Stimulated activated CD4-positive, alpha-beta T cell treated with anti-CD3 and anti-CD28 coated beads, TNF-alpha, amount 100 ng/mL, for 1 hour (primary cell): ENCODE data around the gene XIST.
"Not testable (repeated sequence)": the region's sequence is repeated elsewhere in the genome, so short reads cannot be mapped to it uniquely, and the experiment has no call there.

Experiments
- DNase-seq, 3 donors: peaks; one replicate each; pipeline ENCODE4 v3.0.0-alpha.2; 2020; ENCODE audit warnings: low read depth in 3 of 3, low spot score in 1 of 3

XIST gene

GRCh38 chrX:73852467-73852866 is at the start of gene XIST:
XIST (minus strand) TSS chrX:73852714.
- DNase-seq: peak in 1 of 3 donors; percentile 56

GRCh38 chrX:73898315-73898714 is 45.8 kb upstream of the XIST start:
- DNase-seq: not testable (repeated sequence)

GRCh38 chrX:73892515-73893090 is 40.1 kb upstream of the XIST start:
- DNase-seq: peak in 1 of 3 donors; percentile 15

GRCh38 chrX:73882260-73882659 is 29.7 kb upstream of the XIST start:
- not testable (repeated sequence) for DNase-seq

DNA sequence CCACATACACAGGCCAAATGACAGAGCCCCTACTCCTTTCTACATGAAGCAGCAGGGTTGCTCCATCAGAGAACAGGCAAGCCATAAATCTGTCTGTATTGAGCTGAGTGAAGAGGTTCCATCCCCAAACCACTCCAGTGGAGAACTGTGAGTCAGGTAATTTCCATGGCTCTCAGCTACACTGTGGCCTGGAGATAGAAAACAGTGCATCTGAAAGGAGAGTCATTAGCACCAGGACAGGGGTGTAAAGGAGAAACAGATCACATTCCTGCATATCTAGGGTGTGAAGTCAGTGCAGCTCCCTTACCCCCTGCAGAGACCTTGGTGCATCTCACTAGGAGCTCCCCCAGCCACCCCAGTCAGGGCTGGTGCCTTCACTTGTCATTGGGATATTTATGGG is 25.2 kb upstream of the XIST start:
- no peak for DNase-seq

DNA sequence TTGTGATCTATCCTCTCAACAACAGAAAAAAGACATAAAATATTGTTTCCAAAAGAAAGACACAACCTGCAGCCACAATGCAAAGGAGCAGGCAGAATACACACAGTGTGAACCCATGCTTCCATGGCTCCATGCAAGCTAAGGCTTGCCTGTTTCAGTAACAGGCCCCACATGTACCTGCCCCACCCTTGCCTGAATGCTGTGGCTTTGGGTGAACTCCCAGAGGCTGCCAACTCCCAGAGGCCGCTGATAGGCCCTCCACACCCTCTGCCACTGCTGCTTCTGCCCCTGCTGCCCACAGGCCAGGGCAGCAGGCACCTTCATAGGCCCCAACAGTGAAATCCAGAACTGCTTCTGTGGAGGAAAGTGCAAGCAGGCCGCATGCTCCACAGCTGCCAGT is 24.4 kb upstream of the XIST start:
- DNase-seq: no peak

GRCh38 chrX:73868916-73869315 is 16.4 kb upstream of the XIST start:
- DNase-seq: no peak

DNA sequence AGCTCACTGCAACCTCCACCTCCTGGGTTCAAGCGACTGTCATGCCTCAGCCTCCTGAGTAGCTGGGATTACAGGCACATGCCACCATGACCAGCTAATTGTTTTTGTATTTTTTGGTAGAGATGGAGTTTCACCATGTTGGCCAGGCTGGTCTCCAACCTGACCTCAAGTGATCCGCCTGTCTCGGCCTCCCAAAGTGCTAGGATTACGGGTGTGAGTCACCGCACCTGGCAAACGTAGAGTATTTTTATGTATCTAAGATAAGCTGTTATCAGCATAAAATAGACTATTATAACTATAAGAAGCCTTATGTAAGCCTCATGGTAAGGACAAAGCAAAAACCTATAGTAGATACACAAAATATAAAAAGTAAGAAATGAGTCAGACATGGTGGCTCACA is 14.6 kb upstream of the XIST start:
- no peak for DNase-seq

DNA sequence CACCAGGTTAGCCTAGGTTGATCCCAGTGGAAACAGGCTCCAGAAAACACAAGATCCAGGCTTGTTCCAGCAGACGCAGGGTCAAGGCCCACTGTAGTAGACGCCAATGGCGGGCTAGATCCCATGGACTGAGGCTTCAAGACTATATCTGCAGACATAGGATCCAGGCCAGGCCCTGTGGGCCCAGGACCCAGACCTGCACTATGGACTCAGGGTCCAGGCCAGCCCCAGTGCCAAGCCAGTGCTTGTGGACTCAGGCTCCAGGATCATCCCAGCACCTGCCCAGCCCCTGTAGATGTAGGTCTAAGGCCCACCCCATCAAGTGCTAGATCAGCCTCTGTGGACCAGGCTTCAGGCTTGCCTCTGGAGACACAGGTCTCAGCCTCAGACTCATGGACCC is 11.3 kb upstream of the XIST start:
- DNase-seq: no peak

GRCh38 chrX:73863268-73863667 is 10.8 kb upstream of the XIST start:
- no peak for DNase-seq

GRCh38 chrX:73859622-73860021 is 7.1 kb upstream of the XIST start:
- no peak for DNase-seq

DNA sequence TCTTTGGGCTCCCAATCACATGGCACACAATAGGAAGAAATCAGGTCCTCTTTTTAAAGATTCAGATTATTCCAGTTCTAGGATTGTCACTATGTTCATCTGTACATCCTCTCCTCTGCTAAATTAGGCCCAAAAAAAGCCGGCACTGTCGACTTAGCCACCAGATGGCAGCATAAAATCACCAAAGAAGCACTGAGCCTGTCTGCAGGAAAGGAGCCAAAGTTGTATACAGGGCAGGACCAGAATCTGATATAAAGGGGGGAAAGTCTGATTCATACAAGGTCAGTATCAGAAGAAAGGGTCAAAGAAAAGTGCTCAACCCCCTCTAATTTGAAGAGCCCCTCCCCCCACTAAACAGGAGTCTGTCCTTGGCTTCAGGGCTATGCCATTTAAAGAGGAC is 3.0 kb upstream of the XIST start:
- DNase-seq: peak; percentile 2 to 50 (median 13)

GRCh38 chrX:73852022-73852421 is 492 bp downstream of the XIST start:
- no peak for DNase-seq

DNA sequence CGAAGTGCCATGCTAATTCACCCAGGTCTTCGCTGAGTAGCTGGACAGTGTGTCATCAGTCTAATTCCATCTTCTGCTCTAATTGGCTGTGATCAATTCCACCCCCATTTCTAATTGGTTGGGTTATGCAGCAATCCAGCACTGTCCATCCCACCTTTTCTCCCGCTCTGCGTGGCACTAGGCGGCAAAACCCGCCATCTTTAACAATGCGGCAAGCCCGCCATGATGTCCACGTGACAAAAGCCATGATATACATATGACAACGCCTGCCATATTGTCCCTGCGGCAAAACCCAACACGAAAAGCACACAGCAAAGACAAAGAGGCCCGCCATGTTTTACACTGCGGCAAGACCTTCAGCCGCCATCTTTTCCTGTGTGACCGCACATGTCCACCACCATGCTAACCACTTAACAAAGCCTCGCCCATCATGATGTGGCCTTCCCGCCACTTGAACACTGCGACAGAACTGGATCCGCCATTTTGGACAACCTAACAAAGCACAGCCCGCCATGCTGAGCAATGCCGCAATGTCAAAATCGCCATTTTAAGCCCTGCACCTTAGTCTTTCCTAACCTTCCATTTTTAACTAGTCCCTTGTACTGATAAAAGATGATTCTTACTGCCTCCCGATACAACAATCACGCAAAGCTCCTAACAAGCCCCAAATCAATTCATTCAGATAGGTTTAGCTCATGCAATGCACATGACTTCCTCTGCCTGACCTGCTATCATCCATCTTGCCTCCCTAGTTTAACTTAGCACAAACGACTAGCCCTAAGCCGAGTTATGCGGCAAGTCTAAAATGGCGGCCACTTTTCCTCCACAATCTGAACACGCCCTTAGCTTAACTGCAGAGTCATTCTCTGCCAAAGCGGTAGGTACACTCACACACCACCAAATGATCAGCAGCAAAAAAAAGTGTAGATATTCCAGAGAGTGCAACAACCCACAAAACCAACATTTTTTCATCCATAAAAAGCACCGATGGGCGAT is 1.2 kb downstream of the XIST start:
- DNase-seq: peak in 1 of 3 donors; percentile 49

DNA sequence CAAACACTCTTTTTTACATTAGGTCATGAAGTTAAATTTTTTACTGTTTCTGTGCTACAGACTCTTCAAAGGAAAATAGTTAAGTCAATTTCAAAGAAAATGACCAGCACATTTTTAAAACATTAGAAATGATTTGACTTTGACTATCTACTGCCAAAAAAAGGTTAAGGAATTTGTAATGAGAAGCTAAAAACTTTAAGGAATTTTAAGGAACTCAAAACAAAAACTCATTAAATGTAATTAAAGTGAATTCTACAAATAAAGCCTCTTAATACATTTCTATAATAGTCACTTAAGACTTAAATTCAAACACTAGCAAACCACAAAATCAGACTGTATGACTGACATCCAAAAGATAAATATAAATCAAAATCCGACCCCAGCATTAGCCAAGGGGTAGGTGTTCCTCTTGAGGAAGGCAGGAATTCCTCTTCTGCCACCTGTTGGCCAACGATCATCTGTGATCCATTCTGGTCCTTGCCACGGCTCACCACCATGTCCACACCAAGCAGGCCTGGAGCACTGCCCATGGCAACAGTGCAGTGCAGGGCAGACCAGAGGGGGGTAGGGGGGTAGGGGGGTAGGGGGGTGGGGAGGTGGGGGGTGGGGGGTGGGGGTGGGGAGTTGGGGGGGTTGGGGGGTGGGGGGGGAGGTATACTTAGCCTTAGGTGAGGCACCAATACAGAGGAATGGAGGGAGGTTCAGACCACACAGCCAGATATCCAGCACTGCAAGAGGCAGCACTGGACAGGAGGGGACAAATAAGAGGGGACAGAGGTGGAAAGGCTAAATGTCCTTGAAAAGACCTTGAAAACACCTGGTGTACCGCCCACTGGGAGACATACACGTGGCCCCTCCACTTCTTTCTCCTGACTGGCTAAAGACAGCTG is 2.1 kb downstream of the XIST start:
- DNase-seq: no peak

- DNase-seq: no peak
These were observed 3.4 kb downstream of the XIST start for GRCh38 chrX:73849073-73849472.

DNA sequence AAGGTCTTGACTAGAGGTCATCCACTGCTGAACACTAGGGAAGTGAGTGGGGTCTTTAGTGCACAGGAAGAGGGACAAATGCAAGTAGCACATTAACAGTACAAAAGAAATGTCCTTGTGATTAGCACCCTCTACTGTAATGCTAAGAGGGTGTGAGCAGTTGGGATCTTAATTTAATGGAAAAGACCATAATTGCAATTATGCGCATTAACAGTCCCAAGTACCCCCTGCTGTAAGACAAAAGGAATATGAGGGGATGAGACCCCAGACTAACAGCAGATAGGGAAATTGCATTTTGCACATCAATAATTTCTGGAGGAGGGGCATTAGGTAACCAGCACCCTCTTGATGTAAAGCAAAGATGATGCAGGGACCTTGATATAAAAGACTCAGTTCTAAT is 4.5 kb downstream of the XIST start:
- no peak for DNase-seq

DNA sequence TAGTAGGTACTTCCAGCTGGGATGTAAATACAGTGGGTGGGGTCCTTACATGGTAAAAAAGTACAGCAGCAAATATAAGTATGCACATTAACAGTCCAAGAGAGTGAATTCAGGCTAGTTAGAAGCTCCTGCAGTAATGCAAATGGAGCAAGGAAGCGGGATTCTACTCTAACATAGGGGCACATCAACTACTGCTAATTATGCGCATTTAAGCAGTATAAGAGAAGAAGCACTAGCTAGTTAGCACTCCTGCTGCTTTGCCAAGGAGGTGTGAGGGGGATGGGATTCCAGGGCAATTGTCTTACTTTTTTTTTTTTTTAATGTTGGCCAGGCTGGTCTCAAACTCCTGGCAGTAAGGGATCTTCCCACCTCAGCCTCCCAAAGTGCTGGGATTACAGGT is 5.4 kb downstream of the XIST start:
- no peak for DNase-seq

DNA sequence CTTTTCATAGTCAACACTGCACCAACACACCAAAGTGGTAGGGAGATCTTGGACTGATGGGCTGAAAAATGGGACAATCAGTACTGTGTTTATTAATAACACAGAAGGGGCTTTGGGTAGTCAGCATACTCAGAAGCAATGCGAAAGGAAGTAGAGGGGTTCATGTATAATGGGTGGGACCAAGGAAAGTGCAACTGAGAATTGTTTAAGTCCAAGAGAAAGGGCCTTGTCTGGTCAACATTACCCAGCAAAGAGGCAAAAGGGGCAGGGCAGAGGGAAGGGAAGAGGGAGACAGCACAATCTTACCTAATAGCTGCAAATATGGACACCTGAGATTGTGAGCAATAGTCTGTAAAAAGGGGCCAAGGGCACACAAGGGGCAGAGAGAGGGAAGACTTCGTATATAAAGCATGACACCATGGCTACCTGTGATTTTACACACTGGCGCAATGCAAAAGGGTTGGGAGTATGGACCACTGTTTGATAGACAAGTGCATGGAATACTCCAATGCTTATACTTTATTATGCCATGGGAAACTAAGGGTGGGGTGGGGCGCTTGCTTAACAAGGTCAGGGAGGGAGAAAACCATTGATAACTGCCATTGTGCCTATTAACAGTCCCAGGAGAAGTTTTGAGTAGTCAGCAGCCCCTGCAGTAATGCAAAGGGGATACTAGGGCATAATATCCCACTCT is 9.8 kb downstream of the XIST start:
- DNase-seq: no peak

DNA sequence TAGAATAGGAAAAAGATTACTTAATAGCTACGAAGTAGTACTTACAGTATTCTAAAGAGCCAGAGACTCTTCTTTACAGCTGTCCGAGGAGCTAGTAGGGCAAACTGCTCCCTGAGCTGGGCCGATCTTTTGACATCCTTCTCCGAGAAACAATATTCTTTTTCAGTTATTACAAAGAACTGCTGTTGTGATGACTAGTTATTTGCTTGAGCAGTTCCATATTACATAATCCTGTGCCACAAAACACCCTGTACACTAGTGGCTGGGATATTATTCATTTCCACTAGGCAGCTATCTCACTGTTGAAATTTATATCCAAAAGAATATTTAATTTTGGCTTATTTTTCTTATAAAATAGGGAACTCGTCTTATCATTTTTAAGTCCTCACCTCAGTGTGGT is 11.2 kb downstream of the XIST start:
- DNase-seq: no peak
